ENCODE measurements around the gene CES2.
"Not testable (repeated sequence)": the region's sequence is repeated elsewhere in the genome, so short reads cannot be mapped to it uniquely, and the experiment has no call there.

CES2 gene

GRCh38 chr16:66934138-66934838, 1.0 kb upstream of the CES2 start, which contains the start of gene CIAO2B:
CIAO2B (minus strand) TSS chr16:66934402; CDS start chr16:66934364, 38 bp downstream.
- Histone ChIP-seq H3K27me3 (ENCODE audit: control insufficient read depth, insufficient read depth, low read length) (peaks cover 15% of the 10 kb centered on the region), H3K36me3 (ENCODE audit: control insufficient read depth, insufficient read depth, low read length) (peaks cover 6% of the 10 kb centered on the region), H3K9me3 (ENCODE audit: control insufficient read depth, insufficient read depth, low read length) (no peaks in the 10 kb centered on the region), H3K9ac (ENCODE audit: low read depth, low read length) (peak within 1 kb of the TSS; percentile 87), H3K4me1 (ENCODE audit: control insufficient read depth, insufficient read depth, low read length) (no peaks in the 10 kb centered on the region), H3K4me3 (ENCODE audit: low read depth, low read length) (peak within 1 kb of the TSS; percentile 96)

GRCh38 chr16:66934839-66935313, 440 bp upstream of the CES2 start:
- H3K36me3 ChIP-seq (ENCODE audit: control insufficient read depth, insufficient read depth, low read length); H3K9me3 ChIP-seq (ENCODE audit: control insufficient read depth, insufficient read depth, low read length): not testable (repeated sequence)

GRCh38 chr16:66936462-66936861, 1.1 kb downstream of the CES2 start:
- Histone ChIP-seq H3K9me3 (ENCODE audit: control insufficient read depth, insufficient read depth, low read length) (no peaks in the 10 kb centered on the region), H3K36me3 (ENCODE audit: control insufficient read depth, insufficient read depth, low read length) (peaks cover 19% of the 10 kb centered on the region), H3K4me3 (ENCODE audit: low read depth, low read length) (no peak overlapping the region), H3K27me3 (ENCODE audit: control insufficient read depth, insufficient read depth, low read length) (peaks cover 13% of the 10 kb centered on the region), H3K9ac (ENCODE audit: low read depth, low read length) (no peak overlapping the region), H3K4me1 (ENCODE audit: control insufficient read depth, insufficient read depth, low read length) (no peaks in the 10 kb centered on the region)

More at GRCh38 chr16:66934839-66935313, 440 bp upstream of the CES2 start:
- peak overlapping the region; percentile 96 for H3K4me3 ChIP-seq (ENCODE audit: low read depth, low read length)
- not testable (repeated sequence) for H3K4me1 ChIP-seq (ENCODE audit: control insufficient read depth, insufficient read depth, low read length)
- H3K9ac ChIP-seq (ENCODE audit: low read depth, low read length), result peak overlapping the region; percentile 87
- peaks cover 13% of the 10 kb centered on the region for H3K27me3 ChIP-seq (ENCODE audit: control insufficient read depth, insufficient read depth, low read length)

- Histone ChIP-seq H3K4me3 (ENCODE audit: low read depth, low read length) (no peak overlapping the region), H3K9ac (ENCODE audit: low read depth, low read length) (no peak overlapping the region), H3K27me3 (ENCODE audit: control insufficient read depth, insufficient read depth, low read length) (peaks cover 13% of the 10 kb centered on the region), H3K4me1 (ENCODE audit: control insufficient read depth, insufficient read depth, low read length) (no peaks in the 10 kb centered on the region), H3K36me3 (ENCODE audit: control insufficient read depth, insufficient read depth, low read length) (peaks cover 24% of the 10 kb centered on the region), H3K9me3 (ENCODE audit: control insufficient read depth, insufficient read depth, low read length) (no peaks in the 10 kb centered on the region)
Observed at GRCh38 chr16:66936889-66937554, 1.7 kb downstream of the CES2 start.

GRCh38 chr16:66937725-66938337, 2.5 kb downstream of the CES2 start:
- no peaks in the 10 kb centered on the region for H3K9me3 ChIP-seq (ENCODE audit: control insufficient read depth, insufficient read depth, low read length)
- no peak overlapping the region for H3K4me3 ChIP-seq (ENCODE audit: low read depth, low read length)
- H3K9ac ChIP-seq (ENCODE audit: low read depth, low read length), result no peak overlapping the region
- H3K27me3 ChIP-seq (ENCODE audit: control insufficient read depth, insufficient read depth, low read length), result peaks cover 13% of the 10 kb centered on the region
- no peaks in the 10 kb centered on the region for H3K4me1 ChIP-seq (ENCODE audit: control insufficient read depth, insufficient read depth, low read length)
- peaks cover 26% of the 10 kb centered on the region for H3K36me3 ChIP-seq (ENCODE audit: control insufficient read depth, insufficient read depth, low read length)

GRCh38 chr16:66939366-66939765, 4.0 kb downstream of the CES2 start:
- H3K36me3 ChIP-seq (ENCODE audit: control insufficient read depth, insufficient read depth, low read length), result peaks cover 26% of the 10 kb centered on the region
- H3K4me3 ChIP-seq (ENCODE audit: low read depth, low read length), result no peak overlapping the region
- peaks cover 6% of the 10 kb centered on the region for H3K27me3 ChIP-seq (ENCODE audit: control insufficient read depth, insufficient read depth, low read length)
- H3K4me1 ChIP-seq (ENCODE audit: control insufficient read depth, insufficient read depth, low read length), result no peaks in the 10 kb centered on the region
- H3K9ac ChIP-seq (ENCODE audit: low read depth, low read length), result no peak overlapping the region
- H3K9me3 ChIP-seq (ENCODE audit: control insufficient read depth, insufficient read depth, low read length), result no peaks in the 10 kb centered on the region

- H3K27me3 ChIP-seq (ENCODE audit: control insufficient read depth, insufficient read depth, low read length), result peaks cover 3% of the 10 kb centered on the region
- no peak overlapping the region for H3K4me3 ChIP-seq (ENCODE audit: low read depth, low read length)
- no peaks in the 10 kb centered on the region for H3K9me3 ChIP-seq (ENCODE audit: control insufficient read depth, insufficient read depth, low read length)
- H3K36me3 ChIP-seq (ENCODE audit: control insufficient read depth, insufficient read depth, low read length), result peaks cover 23% of the 10 kb centered on the region
- H3K9ac ChIP-seq (ENCODE audit: low read depth, low read length), result no peak overlapping the region
- H3K4me1 ChIP-seq (ENCODE audit: control insufficient read depth, insufficient read depth, low read length), result no peaks in the 10 kb centered on the region
Observed at GRCh38 chr16:66940236-66940635, 4.9 kb downstream of the CES2 start.

- H3K9ac ChIP-seq (ENCODE audit: low read depth, low read length), result no peak overlapping the region
- H3K36me3 ChIP-seq (ENCODE audit: control insufficient read depth, insufficient read depth, low read length), result peaks cover 20% of the 10 kb centered on the region
Observed at GRCh38 chr16:66942981-66943380, 7.7 kb downstream of the CES2 start.

GRCh38 chr16:66943426-66944053, 8.2 kb downstream of the CES2 start:
- Histone ChIP-seq H3K27me3 (ENCODE audit: control insufficient read depth, insufficient read depth, low read length) (peaks cover 13% of the 10 kb centered on the region), H3K4me3 (ENCODE audit: low read depth, low read length) (no peak overlapping the region), H3K4me1 (ENCODE audit: control insufficient read depth, insufficient read depth, low read length) (no peaks in the 10 kb centered on the region), H3K9ac (ENCODE audit: low read depth, low read length) (no peak overlapping the region), H3K36me3 (ENCODE audit: control insufficient read depth, insufficient read depth, low read length) (peaks cover 20% of the 10 kb centered on the region), H3K9me3 (ENCODE audit: control insufficient read depth, insufficient read depth, low read length) (no peaks in the 10 kb centered on the region)

More at GRCh38 chr16:66942981-66943380, 7.7 kb downstream of the CES2 start:
- no peaks in the 10 kb centered on the region for H3K4me1 ChIP-seq (ENCODE audit: control insufficient read depth, insufficient read depth, low read length)
- H3K4me3 ChIP-seq (ENCODE audit: low read depth, low read length), result no peak overlapping the region
- H3K27me3 ChIP-seq (ENCODE audit: control insufficient read depth, insufficient read depth, low read length), result peaks cover 8% of the 10 kb centered on the region
- H3K9me3 ChIP-seq (ENCODE audit: control insufficient read depth, insufficient read depth, low read length), result no peaks in the 10 kb centered on the region

GRCh38 chr16:66944054-66944441, 8.7 kb downstream of the CES2 start:
- Histone ChIP-seq H3K27me3 (ENCODE audit: control insufficient read depth, insufficient read depth, low read length) (peaks cover 18% of the 10 kb centered on the region), H3K9ac (ENCODE audit: low read depth, low read length) (no peak overlapping the region), H3K4me3 (ENCODE audit: low read depth, low read length) (no peak overlapping the region), H3K4me1 (ENCODE audit: control insufficient read depth, insufficient read depth, low read length) (no peaks in the 10 kb centered on the region), H3K9me3 (ENCODE audit: control insufficient read depth, insufficient read depth, low read length) (no peaks in the 10 kb centered on the region), H3K36me3 (ENCODE audit: control insufficient read depth, insufficient read depth, low read length) (peaks cover 20% of the 10 kb centered on the region)

- H3K4me1 ChIP-seq (ENCODE audit: control insufficient read depth, insufficient read depth, low read length), result not testable (repeated sequence)
Observed at GRCh38 chr16:66944971-66945370, 9.7 kb downstream of the CES2 start.

More at GRCh38 chr16:66944971-66945370, 9.7 kb downstream of the CES2 start:
- Histone ChIP-seq H3K27me3 (ENCODE audit: control insufficient read depth, insufficient read depth, low read length) (peaks cover 28% of the 10 kb centered on the region), H3K36me3 (ENCODE audit: control insufficient read depth, insufficient read depth, low read length) (peaks cover 20% of the 10 kb centered on the region)
- not testable (repeated sequence) for H3K9me3 ChIP-seq (ENCODE audit: control insufficient read depth, insufficient read depth, low read length); H3K4me3 ChIP-seq (ENCODE audit: low read depth, low read length); H3K9ac ChIP-seq (ENCODE audit: low read depth, low read length)
